CD4-positive, alpha-beta T cell treated with Interleukin-2 at 100 ng/mL for 4 hours (primary cell): ENCODE data around the gene SAFB.

Experiments
- DNase-seq: peaks from one replicate; pipeline ENCODE4 v3.0.0-alpha.2; 2020; ENCODE audit warnings: low spot score

The SAFB gene

GRCh38 chr19:5627395-5627904, 4.6 kb downstream of the SAFB start:
- peak; percentile 24 for DNase-seq

- DNase-seq, result no peak
These were observed 5.6 kb downstream of the SAFB start for GRCh38 chr19:5628461-5628860.

GRCh38 chr19:5628919-5629481, 6.1 kb downstream of the SAFB start:
- no peak for DNase-seq

DNA sequence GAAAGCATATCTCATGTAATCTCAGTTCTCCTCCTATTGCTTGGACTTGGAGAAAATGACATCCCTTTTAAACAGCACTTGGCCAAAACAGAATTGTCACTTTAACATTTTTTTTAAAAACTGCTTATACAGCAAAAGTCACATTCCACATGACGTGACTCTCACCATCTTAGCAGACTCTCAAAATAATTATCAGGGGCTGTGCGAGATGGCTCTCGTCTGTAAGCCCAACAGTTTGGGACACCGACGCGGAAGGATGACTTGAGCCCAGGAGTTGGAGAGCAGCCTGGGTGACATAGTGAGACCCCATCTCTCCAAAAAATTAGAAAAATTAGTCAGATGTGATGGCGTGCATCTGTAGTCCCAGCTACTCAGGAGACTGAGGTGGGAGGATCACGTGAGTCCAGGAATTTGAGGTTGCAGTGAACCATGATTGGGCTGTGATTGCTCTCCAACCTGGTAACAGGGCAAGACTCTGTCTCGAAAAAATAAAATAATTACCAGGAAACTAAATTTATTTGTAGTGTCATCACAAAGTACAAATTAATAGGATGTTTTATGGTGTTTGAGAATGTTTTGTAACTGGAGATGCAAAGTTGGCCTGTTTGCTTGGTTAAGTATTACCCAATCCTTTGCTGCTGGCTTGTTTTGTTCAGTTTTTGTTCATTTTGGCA, 8.8 kb downstream of the SAFB start:
- no peak for DNase-seq

- no peak for DNase-seq
These were observed 9.3 kb downstream of the SAFB start for GRCh38 chr19:5632241-5632612.

DNA sequence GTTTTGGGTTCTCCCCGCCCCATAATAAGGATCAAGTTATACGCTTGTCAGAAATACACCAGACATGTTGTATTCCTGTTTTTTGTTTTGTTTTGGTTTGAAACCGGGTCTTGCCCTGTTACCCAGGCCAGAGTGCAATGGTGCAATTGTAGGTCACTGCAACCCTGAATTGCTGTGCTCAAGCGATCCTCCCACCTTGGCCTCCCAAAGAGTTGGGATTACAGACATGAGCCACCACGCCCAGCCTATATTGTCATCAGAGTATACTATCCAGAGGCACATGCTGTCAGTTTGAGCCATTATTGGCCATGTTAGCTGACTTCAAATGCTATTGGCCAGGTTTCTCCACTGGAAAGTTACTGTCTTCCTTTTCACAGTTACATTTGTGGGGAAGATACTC, 9.8 kb downstream of the SAFB start:
- DNase-seq, result no peak

DNA sequence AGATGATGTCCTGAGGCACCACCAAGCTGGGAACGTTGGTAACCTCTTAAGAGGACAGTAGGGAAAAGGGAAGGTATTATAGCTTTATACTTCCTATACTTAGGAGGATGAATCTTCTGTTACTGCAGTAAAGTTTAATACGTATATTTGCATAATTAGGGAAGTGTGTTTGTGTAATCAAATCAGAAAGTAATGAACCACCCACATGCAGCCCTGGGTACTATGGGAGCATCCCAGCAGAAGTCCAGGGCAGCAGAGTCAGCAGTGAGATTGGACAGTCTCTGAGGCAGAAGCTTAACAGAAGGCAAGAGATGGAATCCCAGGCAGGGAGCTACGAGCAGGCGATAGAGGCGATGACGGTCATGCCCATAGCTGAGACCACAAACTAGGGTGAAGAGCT, 12.5 kb downstream of the SAFB start:
- DNase-seq, result no peak

DNA sequence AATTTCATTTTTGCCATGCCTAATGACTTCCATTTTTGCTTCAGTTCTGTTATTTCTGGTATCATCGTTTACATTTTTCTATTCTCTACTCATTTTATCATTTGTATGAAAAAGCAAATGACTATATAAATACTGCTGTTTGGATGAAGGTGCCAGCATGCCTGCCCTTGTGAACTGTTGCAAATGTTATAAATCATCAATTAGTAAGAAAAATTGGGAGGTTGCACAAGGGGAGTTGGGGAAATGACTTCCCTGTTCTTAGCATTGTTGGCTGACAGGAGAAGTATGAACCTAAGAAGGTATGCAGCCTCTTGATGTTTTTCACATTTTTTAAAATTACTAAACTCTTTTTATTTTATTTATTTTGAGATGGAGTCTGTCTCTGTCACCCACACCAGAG, 15.1 kb downstream of the SAFB start:
- no peak for DNase-seq

- DNase-seq, result no peak
These were observed 18.3 kb downstream of the SAFB start for GRCh38 chr19:5641171-5641570.

- no peak for DNase-seq
These were observed 19.3 kb downstream of the SAFB start for GRCh38 chr19:5642204-5642603.

- DNase-seq, result no peak
These were observed 20.2 kb downstream of the SAFB start for GRCh38 chr19:5643060-5643459.

GRCh38 chr19:5644037-5644436, 21.2 kb downstream of the SAFB start:
- no peak for DNase-seq

- DNase-seq, result no peak
These were observed 22.5 kb downstream of the SAFB start for GRCh38 chr19:5645409-5645808.

DNA sequence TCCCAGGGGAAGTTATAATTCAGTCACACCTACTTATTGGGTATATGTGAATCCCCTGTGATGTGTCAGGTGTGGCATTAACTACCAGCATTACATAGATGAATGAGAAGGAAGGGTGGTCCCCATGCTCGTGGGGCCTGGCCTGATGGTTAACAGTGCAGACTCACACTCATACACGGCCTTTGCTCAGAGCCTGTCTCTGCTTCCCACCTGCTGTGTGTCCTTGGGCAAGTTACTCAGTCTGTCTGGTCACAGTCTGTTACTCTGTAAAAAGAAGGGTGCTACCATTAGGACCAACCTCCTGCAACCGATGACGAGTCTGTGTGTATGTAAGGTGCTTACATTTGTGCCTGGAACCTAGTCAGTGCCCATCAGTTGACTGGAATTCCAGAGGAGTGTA, 23.8 kb downstream of the SAFB start:
- no peak for DNase-seq

DNA sequence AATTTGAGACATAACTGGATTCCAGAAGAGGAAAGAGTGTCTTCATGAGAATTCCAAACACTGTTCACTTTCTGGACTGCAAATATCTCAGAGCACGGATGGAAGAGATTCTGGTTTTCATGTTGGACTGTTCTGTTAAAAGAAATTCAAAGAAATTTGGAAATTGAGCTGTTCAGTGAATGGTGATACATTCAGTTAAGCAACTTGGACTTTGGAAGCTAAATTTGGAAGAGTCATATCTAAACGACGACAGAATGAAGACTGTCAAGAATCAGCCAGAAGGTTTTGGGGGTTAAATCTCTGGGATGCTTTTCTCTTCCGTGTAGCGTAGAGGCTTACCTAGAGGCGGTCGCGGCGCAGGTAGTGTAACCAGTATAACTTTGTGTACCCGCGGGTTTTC, 25.6 kb downstream of the SAFB start:
- DNase-seq, result no peak

DNA sequence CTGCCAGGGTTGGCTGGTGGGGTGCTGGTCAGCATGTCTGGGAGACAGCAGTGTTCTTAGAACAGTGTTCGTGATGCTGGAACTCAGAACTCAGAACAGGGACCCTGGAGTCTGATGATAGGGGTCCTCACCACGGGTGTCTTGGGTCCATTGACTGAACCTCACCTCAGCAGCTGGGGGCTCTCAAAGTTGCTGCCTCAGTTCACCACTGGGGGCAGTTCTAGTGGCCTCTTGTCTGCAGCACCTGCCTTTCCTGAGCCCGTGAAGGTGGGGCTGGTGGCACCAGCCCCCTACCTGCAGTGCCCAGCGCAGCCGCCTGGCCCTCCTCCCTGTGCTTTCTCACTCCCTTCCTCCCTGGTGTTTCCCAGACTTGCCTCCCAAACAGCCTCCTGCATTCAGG, 28.5 kb downstream of the SAFB start:
- no peak for DNase-seq

- no peak for DNase-seq
These were observed 29.4 kb downstream of the SAFB start for GRCh38 chr19:5652261-5652660.

GRCh38 chr19:5654931-5655330, 32.0 kb downstream of the SAFB start:
- DNase-seq, result no peak

- no peak for DNase-seq
These were observed 32.5 kb downstream of the SAFB start for GRCh38 chr19:5655412-5655811.

- DNase-seq, result no peak
These were observed 38.6 kb downstream of the SAFB start for GRCh38 chr19:5661483-5661882.

GRCh38 chr19:5663904-5664303, 41.0 kb downstream of the SAFB start:
- DNase-seq, result no peak

GRCh38 chr19:5664515-5664914, 41.6 kb downstream of the SAFB start:
- DNase-seq, result no peak

- no peak for DNase-seq
These were observed 43.1 kb downstream of the SAFB start for GRCh38 chr19:5665781-5666513.
